ENCODE measurements around the gene CCDC30. TPM values are rescaled to one million over a fixed set of nuclear protein-coding genes. Genes with fewer than 3 reads are reported as not detected.

CCDC30 gene
- total RNA-seq, 4 donors from 2014 or later = 0.99 to 4.1 (median 1.7) TPM

DNA sequence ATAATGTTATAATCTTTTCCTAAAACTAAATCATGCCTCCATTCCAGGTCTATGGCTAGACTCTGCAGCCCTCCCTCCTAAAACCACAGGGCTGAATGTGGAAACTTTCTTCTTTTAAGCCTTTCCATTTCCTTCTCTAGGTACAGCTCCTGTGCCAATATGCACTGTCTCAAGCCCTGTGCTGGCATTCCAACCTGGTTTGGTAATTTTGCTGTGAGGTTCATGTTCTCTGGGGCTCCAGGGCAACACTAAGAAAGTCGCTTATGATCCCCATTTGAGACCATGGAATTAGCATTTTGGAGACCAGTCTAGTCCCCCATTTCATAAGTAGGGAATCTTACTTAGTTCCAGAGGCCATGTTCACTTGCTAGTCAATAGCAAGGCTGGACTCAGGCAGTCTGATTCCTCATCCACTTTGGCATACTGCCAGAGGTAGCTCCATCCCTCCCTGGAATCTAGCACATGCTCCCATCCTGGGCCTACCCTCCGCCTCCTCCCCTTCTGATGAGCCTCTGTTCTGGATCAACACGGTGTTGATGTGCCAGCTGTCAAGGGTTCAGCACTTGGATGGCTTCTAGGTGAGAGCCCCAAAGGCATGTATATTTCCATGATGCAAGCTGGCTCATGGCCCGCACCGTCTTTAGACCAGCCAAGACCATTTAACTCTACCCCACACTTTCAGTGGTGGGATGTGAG, 43.8 kb upstream of the CCDC30 start:
- no peak for DNase-seq (ENCODE audit: extremely low spot score)
- H3K27ac ChIP-seq (replicated peaks in 1 of 4) = peak overlapping the region; percentile 8 to 72 (median 55)

DNA sequence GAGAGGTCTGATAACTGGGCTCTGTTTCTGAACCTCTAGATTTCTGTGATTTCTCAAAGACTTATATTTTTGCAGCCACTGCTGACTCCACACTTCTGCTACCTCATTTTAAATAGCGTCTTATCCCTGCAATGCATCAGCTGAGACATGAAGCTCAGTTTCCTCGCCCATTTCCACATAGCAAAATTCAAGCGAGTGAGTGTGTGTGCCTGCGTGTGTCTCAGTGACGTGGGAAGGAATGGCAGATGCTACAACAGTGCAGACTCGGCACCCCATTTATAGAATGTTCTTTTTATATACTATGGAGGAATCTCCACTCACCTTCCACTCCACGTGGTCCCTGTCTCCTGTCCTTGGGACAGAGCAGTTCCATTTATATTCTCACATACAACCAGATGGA, 43.0 kb upstream of the CCDC30 start:
- DNase-seq (ENCODE audit: extremely low spot score) = no peak
- WGBS = 49% methylated on average over 7 of the region's 7 CpGs
- peak in 1 of 2 donors; percentile 48 for TF ChIP-seq POLR2AphosphoS5 (IDR thresholded peaks at IDR 0.05)
- TF ChIP-seq, protein P1, sequence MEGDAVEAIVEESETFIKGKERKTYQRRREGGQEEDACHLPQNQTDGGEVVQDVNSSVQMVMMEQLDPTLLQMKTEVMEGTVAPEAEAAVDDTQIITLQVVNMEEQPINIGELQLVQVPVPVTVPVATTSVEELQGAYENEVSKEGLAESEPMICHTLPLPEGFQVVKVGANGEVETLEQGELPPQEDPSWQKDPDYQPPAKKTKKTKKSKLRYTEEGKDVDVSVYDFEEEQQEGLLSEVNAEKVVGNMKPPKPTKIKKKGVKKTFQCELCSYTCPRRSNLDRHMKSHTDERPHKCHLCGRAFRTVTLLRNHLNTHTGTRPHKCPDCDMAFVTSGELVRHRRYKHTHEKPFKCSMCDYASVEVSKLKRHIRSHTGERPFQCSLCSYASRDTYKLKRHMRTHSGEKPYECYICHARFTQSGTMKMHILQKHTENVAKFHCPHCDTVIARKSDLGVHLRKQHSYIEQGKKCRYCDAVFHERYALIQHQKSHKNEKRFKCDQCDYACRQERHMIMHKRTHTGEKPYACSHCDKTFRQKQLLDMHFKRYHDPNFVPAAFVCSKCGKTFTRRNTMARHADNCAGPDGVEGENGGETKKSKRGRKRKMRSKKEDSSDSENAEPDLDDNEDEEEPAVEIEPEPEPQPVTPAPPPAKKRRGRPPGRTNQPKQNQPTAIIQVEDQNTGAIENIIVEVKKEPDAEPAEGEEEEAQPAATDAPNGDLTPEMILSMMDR (IDR thresholded peaks at IDR 0.05) = no peak
- intact Hi-C loops (cut with DNase I) = no loop called here
- H3K4me1 ChIP-seq = peaks cover 28 to 38% (median 32%) of the 10 kb centered on the region in 4 donors
- no peaks in the 10 kb centered on the region for H3K9me3 ChIP-seq
- no peak overlapping the region for H3K4me3 ChIP-seq
- no peaks in the 10 kb centered on the region for H3K36me3 ChIP-seq
- H3K27me3 ChIP-seq = no peaks in the 10 kb centered on the region
- H3K27ac ChIP-seq (replicated peaks in 1 of 4) = peak overlapping the region in 3 of 4 donors; percentile 41 to 72 (median 69)

More for the DNA sequence above, 43.8 kb upstream of the CCDC30 start:
- no peaks in the 10 kb centered on the region for H3K9me3 ChIP-seq
- H3K4me1 ChIP-seq = peaks cover 28 to 38% (median 32%) of the 10 kb centered on the region in 4 donors
- TF ChIP-seq POLR2A (IDR thresholded peaks at IDR 0.05; ENCODE audit: low read depth) (no peak), POLR2AphosphoS5 (IDR thresholded peaks at IDR 0.05) (peak; percentile 57 to 73)
- intact Hi-C loops (cut with DNase I) = no loop called here
- no peaks in the 10 kb centered on the region for H3K27me3 ChIP-seq
- 67% methylated on average over 5 of the region's 5 CpGs for WGBS
- no peak overlapping the region for H3K4me3 ChIP-seq
- no peaks in the 10 kb centered on the region for H3K36me3 ChIP-seq

DNA sequence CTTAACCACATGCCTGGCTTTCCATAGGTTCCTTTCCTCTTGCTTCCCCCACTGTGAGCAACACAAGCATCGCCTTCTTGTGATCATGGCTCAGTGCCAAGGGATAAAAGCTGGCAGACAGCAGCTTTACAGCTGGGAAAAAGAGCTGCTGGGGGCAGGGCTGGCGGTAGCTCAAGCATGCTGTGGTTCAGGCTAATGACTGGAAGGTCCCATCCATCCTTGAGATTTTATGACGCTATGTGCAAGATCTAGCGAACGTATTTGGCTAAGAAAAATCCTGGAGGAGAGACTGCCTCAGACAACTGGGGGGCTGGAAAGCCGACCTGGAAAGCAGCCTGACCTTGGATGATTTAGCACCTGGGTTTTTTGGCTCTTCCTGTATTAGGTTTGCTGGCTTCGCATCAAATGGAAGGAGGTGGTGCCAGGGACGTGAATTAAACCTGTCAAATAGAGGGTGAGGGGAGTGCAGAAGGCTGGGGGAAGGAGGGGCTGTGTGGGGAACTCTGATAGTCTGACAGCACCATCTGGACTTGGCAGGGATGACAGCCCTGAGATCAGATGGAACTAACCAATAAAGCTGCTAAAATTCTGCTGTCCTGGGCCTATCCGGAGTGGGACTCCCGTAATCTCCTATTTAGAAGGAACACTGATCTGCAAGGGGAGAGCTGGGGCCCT, 42.0 kb upstream of the CCDC30 start:
- 5% methylated on average over 8 of the region's 10 CpGs for WGBS
- no peak for TF ChIP-seq EP300 (IDR thresholded peaks at IDR 0.05)
- TF ChIP-seq POLR2AphosphoS5 (IDR thresholded peaks at IDR 0.05) = peak; percentile 29 to 67
- no peak for TF ChIP-seq POLR2A (IDR thresholded peaks at IDR 0.05; ENCODE audit: low read depth)
- H3K27ac ChIP-seq (replicated peaks in 1 of 4) = peak overlapping the region in 3 of 4 donors; percentile 41 to 72 (median 69)
- H3K27me3 ChIP-seq = no peaks in the 10 kb centered on the region
- H3K36me3 ChIP-seq = no peaks in the 10 kb centered on the region
- no peak for DNase-seq (ENCODE audit: extremely low spot score)
- H3K4me1 ChIP-seq = peaks cover 28 to 38% (median 32%) of the 10 kb centered on the region in 4 donors
- intact Hi-C loops (cut with DNase I) = no loop called here
- no peak overlapping the region for H3K4me3 ChIP-seq
- no peaks in the 10 kb centered on the region for H3K9me3 ChIP-seq

DNA sequence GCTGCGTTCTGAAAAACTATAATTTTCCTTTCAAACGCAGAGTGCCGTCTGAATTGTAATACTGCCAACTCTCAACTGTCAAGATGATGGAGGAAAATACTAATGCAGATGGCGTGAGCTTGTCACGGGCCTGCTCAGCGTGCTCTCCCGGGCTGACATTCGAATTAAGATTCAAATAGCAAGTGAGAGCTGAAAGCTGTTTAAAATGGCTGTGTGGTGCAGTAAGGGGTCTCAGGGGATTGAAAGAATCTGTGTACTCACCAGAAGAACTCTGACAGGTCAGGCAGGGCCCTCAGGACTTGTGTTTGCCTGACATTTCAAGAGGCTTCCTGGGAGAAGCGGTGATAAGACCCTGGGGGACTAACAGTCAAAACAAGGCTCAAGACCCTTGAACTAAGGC, 40.3 kb upstream of the CCDC30 start:
- DNase-seq (ENCODE audit: extremely low spot score) = no peak
- Histone ChIP-seq H3K36me3 (no peaks in the 10 kb centered on the region), H3K27ac (replicated peaks in 1 of 4) (peak overlapping the region in 1 of 4 donors; percentile 16), H3K4me3 (no peak overlapping the region), H3K27me3 (no peaks in the 10 kb centered on the region), H3K9me3 (no peaks in the 10 kb centered on the region), H3K4me1 (peaks cover 21 to 38% (median 32%) of the 10 kb centered on the region in 4 donors)
- intact Hi-C loops (cut with DNase I) = no loop called here
- WGBS = 44% methylated on average over 9 of the region's 9 CpGs
- TF ChIP-seq EP300 (IDR thresholded peaks at IDR 0.05) = no peak
- TF ChIP-seq POLR2A (IDR thresholded peaks at IDR 0.05; ENCODE audit: low read depth) = no peak
- TF ChIP-seq, protein P1 (IDR thresholded peaks at IDR 0.05) = no peak

DNA sequence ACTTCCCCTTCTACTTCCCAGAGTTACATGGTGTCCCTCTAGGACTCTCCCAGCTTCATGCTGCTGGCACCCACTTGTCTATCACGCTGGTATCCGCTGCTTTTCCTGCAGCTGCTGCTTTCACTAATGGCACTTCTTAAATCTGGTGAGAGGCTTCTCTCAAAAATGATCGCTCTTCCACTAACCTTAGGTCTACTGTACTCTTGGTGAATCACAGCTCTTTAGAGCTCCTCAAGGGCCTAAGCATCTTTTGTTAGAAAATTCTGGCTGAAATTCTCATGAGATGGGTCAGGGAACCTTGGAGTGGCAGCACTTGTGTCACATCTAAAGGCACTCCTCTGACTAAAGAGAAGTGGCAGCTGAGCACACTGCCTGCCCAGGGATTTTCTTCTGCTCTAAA, 39.4 kb upstream of the CCDC30 start:
- no peak for DNase-seq (ENCODE audit: extremely low spot score)
- H3K4me1 ChIP-seq = peaks cover 21 to 38% (median 32%) of the 10 kb centered on the region in 4 donors
- intact Hi-C loops (cut with DNase I) = no loop called here
- no peaks in the 10 kb centered on the region for H3K27me3 ChIP-seq
- H3K36me3 ChIP-seq = no peaks in the 10 kb centered on the region
- no peaks in the 10 kb centered on the region for H3K9me3 ChIP-seq
- TF ChIP-seq EP300 (IDR thresholded peaks at IDR 0.05) = no peak
- TF ChIP-seq POLR2A (IDR thresholded peaks at IDR 0.05; ENCODE audit: low read depth) = no peak
- TF ChIP-seq POLR2AphosphoS5 (IDR thresholded peaks at IDR 0.05) = no peak
- TF ChIP-seq, protein P1 (IDR thresholded peaks at IDR 0.05) = no peak
- WGBS = 94% methylated on average over 3 of the region's 3 CpGs
- no peak overlapping the region for H3K27ac ChIP-seq (replicated peaks in 1 of 4)
- no peak overlapping the region for H3K4me3 ChIP-seq

Data from esophagus muscularis mucosa (tissue), 4 donors.